Measurements from ENCODE around the gene FAM200B. TPM values are rescaled to one million over a fixed set of nuclear protein-coding genes. Genes with fewer than 3 reads are reported as not detected.

Gene FAM200B
- total RNA-seq, 1 donor from 2014 or later, result 28.5 TPM

DNA sequence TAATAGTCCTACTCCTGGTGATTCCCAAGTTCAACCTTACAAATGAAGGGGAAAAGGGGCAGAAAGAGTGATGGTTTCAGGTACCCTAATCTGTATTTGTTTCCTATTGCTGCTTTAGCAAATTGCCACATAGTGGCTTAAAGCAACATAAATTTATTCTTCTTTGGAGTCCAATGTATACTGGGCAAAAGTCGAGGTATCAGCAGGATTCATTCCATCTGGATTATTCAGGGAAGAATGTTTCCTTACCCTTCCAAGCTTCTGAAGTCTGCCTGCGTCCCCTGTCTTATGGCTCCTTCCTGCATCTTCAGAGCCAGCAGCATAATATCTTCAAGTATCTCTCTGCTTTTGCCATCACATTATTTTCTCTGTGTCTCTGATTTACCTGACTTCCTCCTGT lies 11.0 kb downstream of the FAM200B start:
- DNase-seq (ENCODE audit: low read depth), result no peak
- TF ChIP-seq, protein P1, sequence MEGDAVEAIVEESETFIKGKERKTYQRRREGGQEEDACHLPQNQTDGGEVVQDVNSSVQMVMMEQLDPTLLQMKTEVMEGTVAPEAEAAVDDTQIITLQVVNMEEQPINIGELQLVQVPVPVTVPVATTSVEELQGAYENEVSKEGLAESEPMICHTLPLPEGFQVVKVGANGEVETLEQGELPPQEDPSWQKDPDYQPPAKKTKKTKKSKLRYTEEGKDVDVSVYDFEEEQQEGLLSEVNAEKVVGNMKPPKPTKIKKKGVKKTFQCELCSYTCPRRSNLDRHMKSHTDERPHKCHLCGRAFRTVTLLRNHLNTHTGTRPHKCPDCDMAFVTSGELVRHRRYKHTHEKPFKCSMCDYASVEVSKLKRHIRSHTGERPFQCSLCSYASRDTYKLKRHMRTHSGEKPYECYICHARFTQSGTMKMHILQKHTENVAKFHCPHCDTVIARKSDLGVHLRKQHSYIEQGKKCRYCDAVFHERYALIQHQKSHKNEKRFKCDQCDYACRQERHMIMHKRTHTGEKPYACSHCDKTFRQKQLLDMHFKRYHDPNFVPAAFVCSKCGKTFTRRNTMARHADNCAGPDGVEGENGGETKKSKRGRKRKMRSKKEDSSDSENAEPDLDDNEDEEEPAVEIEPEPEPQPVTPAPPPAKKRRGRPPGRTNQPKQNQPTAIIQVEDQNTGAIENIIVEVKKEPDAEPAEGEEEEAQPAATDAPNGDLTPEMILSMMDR (conservative IDR thresholded peaks at IDR 0.05; ENCODE audit: low read depth, low read length), result no peak
- no peak overlapping the region for H3K4me3 ChIP-seq (ENCODE audit: low read depth, low read length)

DNA sequence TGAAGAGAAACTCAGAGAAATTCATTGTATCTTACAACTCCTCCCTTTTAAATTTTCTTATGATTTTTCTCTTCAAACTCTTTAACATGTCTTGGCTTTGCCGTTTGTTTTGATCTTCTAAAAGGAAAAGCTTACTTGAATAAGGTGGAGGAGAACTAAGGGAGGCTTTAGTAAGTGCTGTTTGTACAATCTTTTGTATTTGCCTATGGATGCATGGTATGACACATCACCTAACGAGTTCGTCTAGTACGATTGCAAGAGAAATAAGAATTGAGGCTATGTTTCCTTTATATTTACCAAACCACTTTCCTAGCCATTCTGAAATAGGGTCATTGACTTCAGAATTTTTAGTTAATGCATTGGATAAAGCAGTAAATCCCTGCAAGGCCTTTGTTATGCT lies 12.8 kb downstream of the FAM200B start:
- no peak overlapping the region for H3K4me3 ChIP-seq (ENCODE audit: low read depth, low read length)
- TF ChIP-seq, protein P1 (conservative IDR thresholded peaks at IDR 0.05; ENCODE audit: low read depth, low read length), result no peak
- DNase-seq (ENCODE audit: low read depth), result no peak

DNA sequence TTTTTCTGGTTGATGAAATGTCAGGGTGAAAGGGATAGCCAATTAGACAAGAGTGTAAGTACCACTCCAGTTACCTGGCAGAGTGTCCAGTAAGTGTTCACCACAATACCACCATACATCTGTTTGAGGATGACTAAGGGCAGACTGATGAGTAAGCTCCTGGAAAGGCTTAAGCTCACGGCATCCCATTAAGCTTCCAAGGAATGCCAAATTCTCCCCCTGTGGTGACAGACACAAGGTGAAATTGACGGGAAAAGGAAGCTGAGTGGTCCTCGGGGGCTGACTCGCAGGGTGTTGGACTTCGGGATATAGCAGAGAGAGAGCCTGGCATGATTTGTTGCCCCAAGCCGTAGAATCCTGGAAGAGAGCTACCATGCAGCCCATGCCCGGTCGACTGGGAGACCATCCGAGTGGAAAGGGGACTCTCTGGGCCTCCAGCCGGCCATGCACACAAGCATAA lies 13.6 kb downstream of the FAM200B start:
- TF ChIP-seq, protein P1 (conservative IDR thresholded peaks at IDR 0.05; ENCODE audit: low read depth, low read length), result no peak
- peak; percentile 81 for DNase-seq (ENCODE audit: low read depth)
- H3K4me3 ChIP-seq (ENCODE audit: low read depth, low read length), result no peak overlapping the region

DNA sequence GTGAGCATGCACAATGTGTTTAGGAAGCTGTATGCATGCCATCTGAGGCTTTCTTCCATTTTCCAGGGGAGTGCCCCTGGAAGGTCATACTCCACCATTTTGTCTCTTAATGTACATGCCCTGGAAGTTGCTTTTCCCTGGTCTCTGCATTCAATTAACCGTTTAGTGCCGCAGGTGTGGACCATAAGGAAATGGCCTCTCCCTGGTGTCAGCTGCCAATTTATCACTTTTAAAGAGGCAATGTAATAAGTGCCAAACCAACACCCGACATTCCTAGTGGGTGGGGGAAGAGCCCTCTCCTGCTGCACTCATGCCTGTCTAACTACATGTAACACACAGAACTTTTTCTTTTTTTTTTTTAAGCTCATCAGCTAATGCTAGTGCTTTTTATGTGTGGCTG lies 14.1 kb downstream of the FAM200B start:
- DNase-seq (ENCODE audit: low read depth), result no peak
- no peak overlapping the region for H3K4me3 ChIP-seq (ENCODE audit: low read depth, low read length)

DNA sequence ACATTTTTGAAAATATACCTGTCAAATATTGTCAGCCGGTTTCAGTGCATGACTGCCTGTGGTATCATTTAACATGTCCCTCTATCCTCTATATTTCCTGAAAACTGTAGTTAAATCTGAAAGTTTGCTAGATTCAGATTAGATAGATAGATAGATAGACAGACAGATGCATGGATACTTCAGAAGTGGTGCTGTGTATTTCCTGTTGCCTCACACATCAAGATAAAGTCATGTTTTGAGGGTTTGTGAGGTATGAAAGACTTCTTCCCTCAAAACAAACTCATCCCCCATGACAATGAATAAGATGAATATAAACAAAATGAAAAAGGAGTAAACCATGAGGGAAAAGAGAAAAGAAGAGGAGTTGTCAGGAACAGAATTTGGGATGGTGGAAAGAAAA lies 15.2 kb downstream of the FAM200B start:
- TF ChIP-seq, protein P1 (conservative IDR thresholded peaks at IDR 0.05; ENCODE audit: low read depth, low read length), result no peak
- DNase-seq (ENCODE audit: low read depth), result no peak
- no peak overlapping the region for H3K4me3 ChIP-seq (ENCODE audit: low read depth, low read length)

More for the DNA sequence above, 14.1 kb downstream of the FAM200B start:
- TF ChIP-seq, protein P1 (conservative IDR thresholded peaks at IDR 0.05; ENCODE audit: low read depth, low read length), result no peak

DNA sequence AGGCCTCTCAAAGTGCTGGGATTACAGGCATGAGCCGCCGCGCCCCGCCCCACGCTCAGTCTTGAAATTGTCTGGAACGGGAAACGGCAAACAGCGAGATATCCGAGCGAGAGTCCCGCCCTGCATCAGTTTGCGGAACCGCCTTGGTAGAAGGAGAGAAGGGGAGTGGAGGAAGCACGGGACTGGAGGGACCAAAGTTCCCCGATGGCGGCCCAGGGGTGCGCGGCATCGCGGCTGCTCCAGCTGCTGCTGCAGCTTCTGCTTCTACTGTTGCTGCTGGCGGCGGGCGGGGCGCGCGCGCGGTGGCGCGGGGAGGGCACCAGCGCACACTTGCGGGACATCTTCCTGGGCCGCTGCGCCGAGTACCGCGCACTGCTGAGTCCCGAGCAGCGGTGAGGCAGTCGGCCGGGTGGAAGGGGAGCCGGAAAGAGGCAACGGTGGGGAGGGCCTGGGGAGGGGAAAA lies 21.3 kb downstream of the FAM200B start, which contains the start of gene BST1:
Gene BST1 (plus strand): TSS at position 125 of the 463 bp plus-strand sequence. CDS start 80 bp downstream, at position 205.
- H3K4me3 ChIP-seq (ENCODE audit: low read depth, low read length), result peak within 1 kb of the TSS; percentile 57
- no peak for DNase-seq (ENCODE audit: low read depth)
- TF ChIP-seq, protein P1 (conservative IDR thresholded peaks at IDR 0.05; ENCODE audit: low read depth, low read length), result no peak

DNA sequence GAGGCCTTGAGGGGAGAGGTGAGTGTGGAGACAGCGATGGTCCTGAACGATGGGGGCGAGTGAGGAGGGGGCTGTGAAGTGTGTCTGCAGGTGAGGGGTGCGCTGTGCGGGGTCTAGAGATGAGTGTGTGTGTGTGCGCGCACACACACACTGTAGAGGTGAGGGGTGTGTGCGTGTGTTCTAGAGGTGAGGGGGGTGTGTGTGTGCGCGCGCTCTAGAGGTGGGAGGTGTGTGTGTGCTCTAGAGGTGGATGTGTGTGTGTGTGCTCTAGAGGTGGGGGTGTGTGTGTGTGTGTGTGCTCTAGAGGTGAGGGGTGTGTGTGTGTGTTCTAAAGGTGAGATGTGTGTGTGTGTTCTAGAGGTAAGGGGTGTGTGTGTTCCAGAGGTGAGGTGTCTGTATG lies 21.8 kb downstream of the FAM200B start:
- TF ChIP-seq, protein P1 (conservative IDR thresholded peaks at IDR 0.05; ENCODE audit: low read depth, low read length), result no peak
- DNase-seq (ENCODE audit: low read depth), result no peak
- H3K4me3 ChIP-seq (ENCODE audit: low read depth, low read length), result no peak overlapping the region

Data from epithelial cell of proximal tubule (primary cell).